OCI-LY7 (cell line): ENCODE measurements around the gene AVPI1. TPM values are rescaled to one million over a fixed set of nuclear protein-coding genes. Genes with fewer than 3 reads are reported as not detected.

Experiments
- BruUV-seq: library from RNA; stranded (reverse); fragments of 400-500 nt; replicated peaks from 2 replicates; lab custom pipeline; 2021; lab: Mats Ljungman, UMichigan
- CTCF ChIA-PET: fragments of 300-600 bp; sonication (Branson Sonifier 250); formaldehyde crosslinking; loops from one replicate; lab custom pipeline; 2022; ENCODE audit warnings: antibody characterized with exemption; ENCODE audit not compliant: unreplicated experiment; lab: Charles Lee
- POLR2A ChIA-PET: fragments of 300-600 bp; sonication (Branson Sonifier 250); formaldehyde crosslinking; loops from one replicate; lab custom pipeline; 2022; ENCODE audit warnings: antibody characterized with exemption; lab: Charles Lee
- DNase-seq: peaks from one replicate; pipeline ENCODE4 v3.0.0-alpha.2; 2015; ENCODE audit warnings: low spot score
- H2AFZ ChIP-seq: fragments of 200-600 bp; sonication (generic), shearing (Covaris generic); 2 replicates; pipeline ENCODE4 v1.6.1; 2014; ENCODE audit warnings: mild to moderate bottlenecking, antibody characterized with exemption, low read length, moderate library complexity
- H3K27ac ChIP-seq: fragments of 200-600 bp; sonication (generic); 2 replicates; pipeline ENCODE4 v1.5.1; 2014; ENCODE audit warnings: mixed run types, low read depth, mild to moderate bottlenecking, moderate library complexity, low read length, inconsistent platforms; ENCODE audit not compliant: poor library complexity, severe bottlenecking
- H3K36me3 ChIP-seq: fragments of 200-600 bp; sonication (generic); 2 replicates; pipeline ENCODE4 v1.6.1; 2014; ENCODE audit warnings: mild to moderate bottlenecking, antibody characterized with exemption, low read length, moderate library complexity, mixed read lengths; ENCODE audit not compliant: insufficient read depth
- H3K4me1 ChIP-seq: fragments of 200-600 bp; sonication (generic); 2 replicates; pipeline ENCODE4 v1.5.1; 2014; ENCODE audit warnings: mild to moderate bottlenecking, low read length; ENCODE audit not compliant: insufficient read depth, poor library complexity, severe bottlenecking
- H3K4me2 ChIP-seq: fragments of 200-600 bp; sonication (generic); 2 replicates; pipeline ENCODE4 v1.6.1; 2014; ENCODE audit warnings: mild to moderate bottlenecking, low read length
- H3K4me3 ChIP-seq: fragments of 200-600 bp; sonication (generic); 2 replicates; pipeline ENCODE4 v1.5.1; 2014; ENCODE audit warnings: mild to moderate bottlenecking, low read depth, low read length; ENCODE audit not compliant: poor library complexity, severe bottlenecking
- H3K79me2 ChIP-seq: fragments of 200-600 bp; sonication (generic); 2 replicates; pipeline ENCODE4 v1.6.1; 2016; ENCODE audit warnings: low read depth, mild to moderate bottlenecking, low read length, moderate library complexity, mixed read lengths; ENCODE audit not compliant: insufficient read depth
- H3K9me2 ChIP-seq: fragments of 200-600 bp; sonication (generic); 2 replicates; pipeline ENCODE4 v1.6.1; 2016; ENCODE audit warnings: mild to moderate bottlenecking, low read length, mixed read lengths; ENCODE audit not compliant: insufficient read depth
- H3K9me3 ChIP-seq: fragments of 200-600 bp; sonication (generic); 2 replicates; pipeline ENCODE4 v1.6.1; 2014; ENCODE audit warnings: mild to moderate bottlenecking, mixed run types, low read length, mixed read lengths
- H4K20me1 ChIP-seq: fragments of 200-600 bp; sonication (generic); 2 replicates; pipeline ENCODE4 v1.6.1; 2014; ENCODE audit warnings: mild to moderate bottlenecking, antibody characterized with exemption, low read length, moderate library complexity, mixed read lengths; ENCODE audit not compliant: insufficient read depth
- CTCF ChIP-seq: fragments of 200-600 bp; sonication (generic); conservative IDR thresholded peaks from 2 replicates; pipeline ENCODE4 v1.5.1; 2014; ENCODE audit warnings: mild to moderate bottlenecking, antibody characterized with exemption, low read length, moderate library complexity, mixed read lengths
- EZH2phosphoT487 ChIP-seq: fragments of 200-600 bp; sonication (generic); IDR thresholded peaks from 2 replicates; pipeline ENCODE4 v1.6.1; 2018; ENCODE audit warnings: low read depth, borderline replicate concordance, mild to moderate bottlenecking, mixed run types, antibody characterized with exemption, low read length, moderate library complexity, mixed read lengths
- intact Hi-C: fragments of 100-400 bp; cut with micrococcal nuclease; formaldehyde crosslinking; loops from one replicate; pipeline ENCODE4 v1.10.0; 2022; ENCODE audit not compliant: unreplicated experiment
- total RNA-seq, 2 experiments: library from RNA; depleted of rRNA in 1 of 2; stranded (reverse); fragments of >200 nt in 1 of 2; shearing (Covaris generic) in 1 of 2; gene quantifications; 2 replicates each; pipeline ENCODE4 v1.2.3, GENCODE V29; 2014 to 2022

Gene AVPI1
- total RNA-seq, 2 experiments from 2014 or later, result 3.2 to 4.6 TPM

DNA sequence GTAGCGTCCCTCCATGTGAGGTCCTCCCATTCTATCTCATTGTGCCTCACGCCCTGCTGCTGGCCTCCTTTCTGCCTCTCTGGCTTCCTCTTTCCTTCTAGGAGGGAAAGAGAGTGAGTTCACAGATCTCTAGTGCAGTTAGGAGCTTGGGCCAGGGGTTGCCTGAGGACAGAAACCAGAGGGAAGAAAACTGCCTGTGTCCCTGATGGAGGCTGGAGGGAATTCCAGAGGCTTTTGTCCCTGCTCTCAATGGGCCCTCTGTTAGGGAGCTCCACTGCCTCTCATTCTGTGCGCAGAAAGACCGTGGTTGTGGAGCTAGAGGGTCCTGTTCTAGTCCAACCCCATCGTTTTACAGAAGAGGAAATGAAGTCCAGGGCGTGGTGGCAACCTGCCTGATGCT, 31.1 kb upstream of the AVPI1 start:
- H3K4me3 ChIP-seq, result no peak overlapping the region
- H2AFZ ChIP-seq, result no peak overlapping the region
- no peaks in the 10 kb centered on the region for H3K9me2 ChIP-seq
- no peaks in the 10 kb centered on the region for H3K79me2 ChIP-seq
- H3K4me1 ChIP-seq, result no peaks in the 10 kb centered on the region
- no peaks in the 10 kb centered on the region for H3K9me3 ChIP-seq
- CTCF ChIA-PET, result no interaction called here
- no peak overlapping the region for H3K27ac ChIP-seq
- no TSS peak for BruUV-seq
- H4K20me1 ChIP-seq, result no peaks in the 10 kb centered on the region
- TF ChIP-seq CTCF (no peak), EZH2phosphoT487 (no peak)
- no peak overlapping the region for H3K4me2 ChIP-seq
- DNase-seq, result no peak
- intact Hi-C loops, result no loop called here
- POLR2A ChIA-PET, result interaction anchor here (0.5 kb wide), 1 partner anchor 1565 kb away, joined by 4 read pairs; no protein-coding TSS in a partner anchor
- no peaks in the 10 kb centered on the region for H3K36me3 ChIP-seq

- intact Hi-C loops, result no loop called here
- Histone ChIP-seq H3K79me2 (no peaks in the 10 kb centered on the region), H2AFZ (no peak overlapping the region), H3K9me2 (no peaks in the 10 kb centered on the region), H3K4me2 (no peak overlapping the region), H3K36me3 (no peaks in the 10 kb centered on the region), H4K20me1 (no peaks in the 10 kb centered on the region), H3K4me1 (no peaks in the 10 kb centered on the region), H3K27ac (no peak overlapping the region), H3K4me3 (no peak overlapping the region), H3K9me3 (no peaks in the 10 kb centered on the region)
- DNase-seq, result no peak
- POLR2A ChIA-PET, result interaction anchor here (0.5 kb wide), 2 partner anchors 478 to 1565 kb away, joined by 3 to 4 read pairs; no protein-coding TSS in a partner anchor
- TF ChIP-seq EZH2phosphoT487, result no peak
- no peak for TF ChIP-seq CTCF
- BruUV-seq, result no TSS peak
- CTCF ChIA-PET, result interaction anchor here (1.2 kb wide), 1 partner anchor 17 kb away, joined by 4 read pairs; no protein-coding TSS in a partner anchor
Observed at GRCh38 chr10:97717627-97718026, 30.6 kb upstream of the AVPI1 start.

DNA sequence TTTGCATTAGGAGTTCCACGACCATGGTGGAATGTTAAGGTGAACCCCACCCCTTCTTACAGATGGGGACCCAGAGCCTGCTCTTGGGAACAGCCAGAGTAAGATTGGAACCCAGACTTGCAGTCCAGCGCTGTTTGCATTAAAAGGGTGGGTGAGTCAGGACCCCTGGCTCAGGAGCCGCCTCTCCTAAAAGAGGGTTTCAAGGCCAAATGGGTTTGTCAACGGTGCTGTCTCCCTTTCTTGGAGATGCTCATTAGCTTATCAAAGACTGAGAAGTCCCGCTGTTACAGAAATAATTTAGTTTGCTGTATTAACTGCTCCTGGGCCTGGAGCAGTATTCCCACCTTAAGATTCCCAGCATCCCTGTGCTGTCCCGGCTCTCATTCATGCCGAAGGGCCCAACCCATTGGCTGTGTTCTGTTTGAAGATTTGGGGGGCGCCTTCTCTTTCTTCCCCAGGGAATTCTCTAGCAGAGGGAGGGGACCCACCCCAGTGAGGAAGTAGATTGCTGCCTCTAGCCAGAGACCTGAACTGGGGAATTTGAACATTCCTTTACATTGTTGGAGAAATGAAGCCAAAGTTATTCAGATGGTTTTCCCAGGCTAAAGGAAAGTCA, 28.3 kb upstream of the AVPI1 start:
- Histone ChIP-seq H3K9me3 (no peaks in the 10 kb centered on the region), H3K4me2 (no peak overlapping the region), H3K4me3 (no peak overlapping the region), H3K36me3 (no peaks in the 10 kb centered on the region), H4K20me1 (no peaks in the 10 kb centered on the region), H3K9me2 (no peaks in the 10 kb centered on the region), H3K27ac (no peak overlapping the region), H3K79me2 (no peaks in the 10 kb centered on the region), H2AFZ (no peak overlapping the region), H3K4me1 (no peaks in the 10 kb centered on the region)
- no TSS peak for BruUV-seq
- no peak for DNase-seq
- CTCF ChIA-PET, result no interaction called here
- TF ChIP-seq EZH2phosphoT487 (no peak), CTCF (no peak)
- intact Hi-C loops, result no loop called here
- POLR2A ChIA-PET, result no interaction called here
